SK-N-SH treated with all-trans-retinoic acid at 6 μM for 48 hours (cell line): ENCODE data around the gene LAMB1.

Experiments used
- RARB ChIP-seq: fragments of 250-450 bp; sonication (Bioruptor Pico); IDR thresholded peaks from 2 replicates; pipeline ENCODE4 v1.8.0; 2021; ENCODE audit warnings: mild to moderate bottlenecking, moderate library complexity
- ZC3H10 ChIP-seq: fragments of 250-450 bp; sonication (Bioruptor Pico); IDR thresholded peaks from 2 replicates; pipeline ENCODE4 v1.5.1; 2021; ENCODE audit warnings: mild to moderate bottlenecking, moderate library complexity
- ZNF70 ChIP-seq: fragments of 450-650 bp; formaldehyde crosslinking; IDR thresholded peaks from 2 replicates; pipeline ENCODE4 v1.5.0; 2020; ENCODE audit warnings: mild to moderate bottlenecking, moderate library complexity
- TF ChIP-seq, protein P1 (sequence below): fragments of 250-450 bp; sonication (Bioruptor Pico); IDR thresholded peaks from 2 replicates; pipeline ENCODE4 v1.5.1; 2020; ENCODE audit warnings: low read depth, mild to moderate bottlenecking, moderate library complexity
- TF ChIP-seq, protein P2 (sequence below): fragments of 250-450 bp; sonication (Bioruptor Pico); IDR thresholded peaks from 2 replicates; pipeline ENCODE4 v1.8.0; 2020; ENCODE audit warnings: mild to moderate bottlenecking, moderate library complexity, borderline replicate concordance

DNA sequence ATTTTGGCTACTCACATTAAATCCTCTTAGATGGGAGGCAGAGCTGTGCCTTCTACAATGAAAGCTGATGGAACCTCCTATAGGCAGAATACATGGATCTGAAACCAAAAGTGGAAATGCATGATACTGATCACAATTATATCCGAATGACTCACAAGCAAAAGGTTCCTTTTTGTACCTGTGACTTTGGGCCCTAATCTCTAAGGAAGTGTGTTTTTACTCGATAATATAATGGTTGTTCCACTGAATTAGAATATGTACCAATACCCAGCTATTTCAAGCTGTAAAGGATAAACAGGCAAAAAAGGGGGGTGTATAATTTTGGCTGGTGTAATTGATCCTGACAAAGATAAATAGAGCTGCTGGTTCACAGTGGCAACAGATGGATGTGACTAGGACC is 17.6 kb upstream of the LAMB1 start:
- TF ChIP-seq, protein P1, sequence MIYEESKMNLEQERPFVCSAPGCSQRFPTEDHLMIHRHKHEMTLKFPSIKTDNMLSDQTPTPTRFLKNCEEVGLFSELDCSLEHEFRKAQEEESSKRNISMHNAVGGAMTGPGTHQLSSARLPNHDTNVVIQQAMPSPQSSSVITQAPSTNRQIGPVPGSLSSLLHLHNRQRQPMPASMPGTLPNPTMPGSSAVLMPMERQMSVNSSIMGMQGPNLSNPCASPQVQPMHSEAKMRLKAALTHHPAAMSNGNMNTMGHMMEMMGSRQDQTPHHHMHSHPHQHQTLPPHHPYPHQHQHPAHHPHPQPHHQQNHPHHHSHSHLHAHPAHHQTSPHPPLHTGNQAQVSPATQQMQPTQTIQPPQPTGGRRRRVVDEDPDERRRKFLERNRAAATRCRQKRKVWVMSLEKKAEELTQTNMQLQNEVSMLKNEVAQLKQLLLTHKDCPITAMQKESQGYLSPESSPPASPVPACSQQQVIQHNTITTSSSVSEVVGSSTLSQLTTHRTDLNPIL, result no peak
- TF ChIP-seq, protein P2, sequence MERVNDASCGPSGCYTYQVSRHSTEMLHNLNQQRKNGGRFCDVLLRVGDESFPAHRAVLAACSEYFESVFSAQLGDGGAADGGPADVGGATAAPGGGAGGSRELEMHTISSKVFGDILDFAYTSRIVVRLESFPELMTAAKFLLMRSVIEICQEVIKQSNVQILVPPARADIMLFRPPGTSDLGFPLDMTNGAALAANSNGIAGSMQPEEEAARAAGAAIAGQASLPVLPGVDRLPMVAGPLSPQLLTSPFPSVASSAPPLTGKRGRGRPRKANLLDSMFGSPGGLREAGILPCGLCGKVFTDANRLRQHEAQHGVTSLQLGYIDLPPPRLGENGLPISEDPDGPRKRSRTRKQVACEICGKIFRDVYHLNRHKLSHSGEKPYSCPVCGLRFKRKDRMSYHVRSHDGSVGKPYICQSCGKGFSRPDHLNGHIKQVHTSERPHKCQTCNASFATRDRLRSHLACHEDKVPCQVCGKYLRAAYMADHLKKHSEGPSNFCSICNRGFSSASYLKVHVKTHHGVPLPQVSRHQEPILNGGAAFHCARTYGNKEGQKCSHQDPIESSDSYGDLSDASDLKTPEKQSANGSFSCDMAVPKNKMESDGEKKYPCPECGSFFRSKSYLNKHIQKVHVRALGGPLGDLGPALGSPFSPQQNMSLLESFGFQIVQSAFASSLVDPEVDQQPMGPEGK, result no peak
- TF ChIP-seq ZC3H10 (no peak), RARB (no peak), ZNF70 (no peak)
